ENCODE results near the gene B3GNT3.
A peak's percentile ranks its signal among the peaks of the same experiment; 100 is the strongest.

GRCh38 chr19:17859533-17860330 lies 64.8 kb downstream of the B3GNT3 start, which contains the start of gene RPL18A:
- TF ChIP-seq CTCF (IDR thresholded peaks at IDR 0.05) (peak; percentile 21 to 97 (median 83)), POLR2A (IDR thresholded peaks at IDR 0.05) (peak; percentile 80 to 97)

Data from thyroid gland (tissue), 4 donors.